Fibroblast of the aortic adventitia (primary cell): ENCODE results near the gene KCNJ14. TPM values are rescaled to one million over a fixed set of nuclear protein-coding genes. Genes with fewer than 3 reads are reported as not detected.
"Not testable (repeated sequence)": the region's sequence is repeated elsewhere in the genome, so short reads cannot be mapped to it uniquely, and the experiment has no call there.

Experiments used
- DNase-seq: peaks from one replicate; pipeline ENCODE4 v3.0.0-alpha.2; 2010; ENCODE audit warnings: low read depth
- H3K4me3 ChIP-seq: 2 replicates; pipeline ENCODE4 v1.5.1; 2011; ENCODE audit warnings: low read depth, mild to moderate bottlenecking, control low read depth, low read length, moderate library complexity
- CTCF ChIP-seq: IDR thresholded peaks from 2 replicates; pipeline ENCODE4 v1.5.1; 2011; ENCODE audit warnings: mild to moderate bottlenecking, low read length, control low read depth, inconsistent platforms; ENCODE audit not compliant: insufficient read depth
- total RNA-seq: library from RNA; depleted of rRNA; stranded (reverse); fragments of >200 nt; gene quantifications from 2 replicates; pipeline ENCODE4 v1.2.3, GENCODE V29; 2012; ENCODE audit warnings: low replicate concordance

Gene KCNJ14
- total RNA-seq, 1 donor, result 0.54 TPM

GRCh38 chr19:48487544-48487943 is 32.2 kb downstream of the KCNJ14 start:
- no peak for TF ChIP-seq CTCF
- DNase-seq, result no peak
- no peak overlapping the region for H3K4me3 ChIP-seq

DNA sequence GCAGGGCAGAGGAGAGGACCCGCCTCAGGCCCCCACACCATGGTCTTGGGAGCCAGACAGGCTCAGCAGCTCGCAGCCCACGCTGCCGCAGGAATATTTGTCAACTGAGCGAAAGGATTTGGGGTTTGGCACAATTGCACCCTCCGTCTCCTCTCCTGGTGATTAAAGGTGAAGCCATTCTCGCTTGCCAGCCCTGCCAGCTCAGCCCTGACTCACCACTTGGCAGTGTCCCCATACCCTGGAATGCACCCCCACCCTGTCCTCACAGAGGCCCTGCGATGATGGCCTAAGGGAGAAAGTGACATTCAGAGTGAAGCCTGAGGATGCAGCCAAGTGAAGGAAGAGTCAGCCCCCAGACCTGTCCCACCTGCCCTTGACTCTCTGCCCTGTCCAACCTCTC is 32.6 kb downstream of the KCNJ14 start:
- TF ChIP-seq CTCF, result no peak
- H3K4me3 ChIP-seq, result no peak overlapping the region
- DNase-seq, result peak; percentile 80

DNA sequence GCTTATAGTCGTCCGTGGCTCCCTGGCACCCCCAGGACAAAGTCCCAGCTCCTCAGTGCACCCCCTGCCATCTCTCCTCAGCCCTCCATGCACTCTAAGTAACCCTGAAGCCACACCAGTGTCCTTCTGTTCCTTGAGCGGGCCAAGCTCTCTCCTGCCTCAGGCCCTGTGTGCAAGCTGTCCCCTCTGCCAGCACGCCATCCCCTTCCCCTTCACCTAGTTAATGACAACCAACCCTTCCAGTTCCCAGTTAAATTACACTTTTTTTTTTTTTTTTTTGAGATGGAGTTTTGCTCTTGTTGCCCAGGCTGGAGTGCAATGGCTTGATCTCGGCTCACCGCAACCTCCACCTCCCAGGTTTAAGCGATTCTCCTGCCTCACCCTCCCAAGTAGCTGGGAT is 33.1 kb downstream of the KCNJ14 start:
- DNase-seq, H3K4me3 ChIP-seq: not testable (repeated sequence)

- H3K4me3 ChIP-seq, result no peak overlapping the region
- peak; percentile 96 for TF ChIP-seq CTCF
- peak; percentile 52 for DNase-seq
Measured at GRCh38 chr19:48489608-48490216, 34.3 kb downstream of the KCNJ14 start.

DNA sequence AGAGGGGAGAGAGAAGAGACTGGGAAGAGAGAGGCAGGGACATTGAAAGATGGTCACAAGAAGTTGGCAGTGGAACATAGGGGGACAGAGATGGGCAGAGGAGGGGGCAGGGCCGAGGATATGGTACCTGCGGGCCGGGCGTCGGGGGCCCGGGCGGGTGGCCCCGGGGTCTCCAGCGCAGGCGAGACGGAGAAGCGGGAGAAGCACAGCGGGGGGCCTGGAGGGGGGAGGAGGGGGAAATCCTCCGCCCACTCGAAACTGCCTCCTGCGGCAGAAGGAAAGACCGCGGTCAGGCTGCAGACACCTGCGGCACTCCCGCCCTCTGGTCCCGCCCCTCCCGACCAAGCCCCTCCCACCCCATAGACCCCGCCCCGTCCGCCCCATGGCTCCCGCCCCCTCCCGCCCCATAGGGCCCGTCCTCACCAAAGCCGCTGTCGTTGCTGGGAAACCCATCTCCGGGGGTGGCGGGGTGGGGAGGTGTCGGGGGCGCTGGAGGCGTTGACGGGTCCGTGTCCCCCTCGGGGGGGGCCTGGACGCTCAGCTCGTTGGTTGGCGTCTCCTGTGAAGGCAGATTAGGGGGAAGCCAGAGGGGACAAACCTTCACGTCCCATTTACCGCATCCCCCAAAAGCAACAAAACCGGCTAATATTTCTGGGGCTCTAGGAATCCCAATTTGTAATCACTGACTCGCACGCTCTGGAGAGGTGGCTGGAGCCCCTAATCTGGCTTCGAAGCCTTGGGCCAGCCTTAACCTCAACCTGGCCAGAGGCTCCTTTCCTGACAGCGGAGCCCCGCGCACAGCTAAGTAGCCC is 35.8 kb downstream of the KCNJ14 start:
- no peak overlapping the region for H3K4me3 ChIP-seq
- no peak for TF ChIP-seq CTCF
- no peak for DNase-seq

- DNase-seq, result no peak
- TF ChIP-seq CTCF, result no peak
Measured at GRCh38 chr19:48491793-48492123, 36.4 kb downstream of the KCNJ14 start.

GRCh38 chr19:48492925-48493717 is 37.7 kb downstream of the KCNJ14 start:
- DNase-seq, result peak; percentile 99
- H3K4me3 ChIP-seq, result peak overlapping the region; percentile 80
- TF ChIP-seq CTCF, result no peak

More at GRCh38 chr19:48491793-48492123, 36.4 kb downstream of the KCNJ14 start:
- no peak overlapping the region for H3K4me3 ChIP-seq
